Measurements from ENCODE around the gene PROCA1. TPM values are rescaled to one million over a fixed set of nuclear protein-coding genes. Genes with fewer than 3 reads are reported as not detected.
A peak's percentile ranks its signal among the peaks of the same experiment; 100 is the strongest.

The PROCA1 gene
- total and polyA plus RNA-seq, 9 of the 15 experiments (the other 6 are each of a cell fraction or from before 2014, with no cell fraction given), result 0.78 to 16.2 (median 5.6) TPM

DNA sequence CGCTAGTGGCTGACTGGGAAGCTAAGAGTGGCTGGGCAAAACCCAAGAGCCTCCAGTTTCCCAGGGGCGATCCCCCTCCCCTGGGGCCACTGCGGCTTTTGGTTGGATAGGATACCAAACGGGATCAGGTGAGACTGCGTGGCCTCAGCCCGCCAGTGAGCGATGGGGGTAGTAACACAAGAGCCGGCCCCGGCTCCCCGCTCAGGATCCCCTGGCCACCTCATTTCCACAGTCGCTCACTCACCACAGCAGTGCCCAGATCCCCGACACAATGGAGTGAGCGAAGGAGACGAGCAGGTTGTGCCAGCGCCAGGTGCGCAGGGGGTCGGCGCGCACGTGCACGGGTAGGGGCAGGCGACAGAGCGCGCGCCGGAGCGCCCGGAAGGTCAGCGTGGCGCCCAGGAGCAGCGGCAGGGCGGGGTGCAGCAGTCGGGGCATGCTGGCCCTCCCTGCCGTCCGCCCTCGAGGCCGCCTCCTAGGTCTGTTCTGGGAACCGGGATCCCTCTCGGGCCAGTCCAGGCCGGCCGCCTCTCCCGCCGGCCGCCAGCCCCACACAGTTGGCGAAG, 14.1 kb upstream of the PROCA1 start (continued):
- TF ChIP-seq CREBBP (IDR thresholded peaks at IDR 0.05; ENCODE audit: low read depth, low read length) (no peak), SRSF1 (IDR thresholded peaks at IDR 0.05; ENCODE audit: low read depth, low read length) (no peak), ELF2 (CRISPR knock-in tag; IDR thresholded peaks at IDR 0.05) (no peak; the same call in 1 of the 2 replicates), FUS (optimal IDR thresholded peaks at IDR 0.05; ENCODE audit: low read depth, low read length) (peak; percentile 97), ZNF140 (CRISPR knock-in tag; IDR thresholded peaks at IDR 0.05) (no peak), GABPB1 (CRISPR knock-in tag; IDR thresholded peaks at IDR 0.05) (peak; percentile 54; the same call in 1 of the 2 replicates), SMAD2 (IDR thresholded peaks at IDR 0.05; ENCODE audit: low read depth, low read length) (no peak), HDAC8 (tag; IDR thresholded peaks at IDR 0.05) (no peak), DMBX1 (CRISPR knock-in tag; IDR thresholded peaks at IDR 0.05; ENCODE audit: borderline replicate concordance) (0 out of 2 replicates have a peak, but pooled peaks have one; percentile 31), NCOA4 (IDR thresholded peaks at IDR 0.05; ENCODE audit: partially characterized antibody) (no peak), RBM25 (IDR thresholded peaks at IDR 0.05; ENCODE audit: low read depth, low read length, severe bottlenecking) (no peak), SP2 (IDR thresholded peaks at IDR 0.05; ENCODE audit: extremely low read depth, low read depth, low read length, poor library complexity, severe bottlenecking) (peak; percentile 3), CC2D1A (IDR thresholded peaks at IDR 0.05) (peak; percentile 76)
- TF ChIP-seq, protein P1, sequence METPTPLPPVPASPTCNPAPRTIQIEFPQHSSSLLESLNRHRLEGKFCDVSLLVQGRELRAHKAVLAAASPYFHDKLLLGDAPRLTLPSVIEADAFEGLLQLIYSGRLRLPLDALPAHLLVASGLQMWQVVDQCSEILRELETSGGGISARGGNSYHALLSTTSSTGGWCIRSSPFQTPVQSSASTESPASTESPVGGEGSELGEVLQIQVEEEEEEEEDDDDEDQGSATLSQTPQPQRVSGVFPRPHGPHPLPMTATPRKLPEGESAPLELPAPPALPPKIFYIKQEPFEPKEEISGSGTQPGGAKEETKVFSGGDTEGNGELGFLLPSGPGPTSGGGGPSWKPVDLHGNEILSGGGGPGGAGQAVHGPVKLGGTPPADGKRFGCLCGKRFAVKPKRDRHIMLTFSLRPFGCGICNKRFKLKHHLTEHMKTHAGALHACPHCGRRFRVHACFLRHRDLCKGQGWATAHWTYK (CRISPR knock-in tag; IDR thresholded peaks at IDR 0.05), result no peak; the same call in 1 of the 2 replicates
- TF ChIP-seq, protein P2, sequence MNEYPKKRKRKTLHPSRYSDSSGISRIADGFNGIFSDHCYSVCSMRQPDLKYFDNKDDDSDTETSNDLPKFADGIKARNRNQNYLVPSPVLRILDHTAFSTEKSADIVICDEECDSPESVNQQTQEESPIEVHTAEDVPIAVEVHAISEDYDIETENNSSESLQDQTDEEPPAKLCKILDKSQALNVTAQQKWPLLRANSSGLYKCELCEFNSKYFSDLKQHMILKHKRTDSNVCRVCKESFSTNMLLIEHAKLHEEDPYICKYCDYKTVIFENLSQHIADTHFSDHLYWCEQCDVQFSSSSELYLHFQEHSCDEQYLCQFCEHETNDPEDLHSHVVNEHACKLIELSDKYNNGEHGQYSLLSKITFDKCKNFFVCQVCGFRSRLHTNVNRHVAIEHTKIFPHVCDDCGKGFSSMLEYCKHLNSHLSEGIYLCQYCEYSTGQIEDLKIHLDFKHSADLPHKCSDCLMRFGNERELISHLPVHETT (CRISPR knock-in tag; conservative IDR thresholded peaks at IDR 0.05 in 1 of 2, IDR thresholded peaks at IDR 0.05 in 1 of 2), result peak in 1 of 2 experiments; percentile 60; a peak in 1 of 4 replicates
- TF ChIP-seq, protein P3, sequence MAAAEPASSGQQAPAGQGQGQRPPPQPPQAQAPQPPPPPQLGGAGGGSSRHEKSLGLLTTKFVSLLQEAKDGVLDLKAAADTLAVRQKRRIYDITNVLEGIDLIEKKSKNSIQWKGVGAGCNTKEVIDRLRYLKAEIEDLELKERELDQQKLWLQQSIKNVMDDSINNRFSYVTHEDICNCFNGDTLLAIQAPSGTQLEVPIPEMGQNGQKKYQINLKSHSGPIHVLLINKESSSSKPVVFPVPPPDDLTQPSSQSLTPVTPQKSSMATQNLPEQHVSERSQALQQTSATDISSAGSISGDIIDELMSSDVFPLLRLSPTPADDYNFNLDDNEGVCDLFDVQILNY (CRISPR knock-in tag; IDR thresholded peaks at IDR 0.05), result 0 out of 2 replicates have a peak, but pooled peaks have one; percentile 61
- TF ChIP-seq, protein P4, sequence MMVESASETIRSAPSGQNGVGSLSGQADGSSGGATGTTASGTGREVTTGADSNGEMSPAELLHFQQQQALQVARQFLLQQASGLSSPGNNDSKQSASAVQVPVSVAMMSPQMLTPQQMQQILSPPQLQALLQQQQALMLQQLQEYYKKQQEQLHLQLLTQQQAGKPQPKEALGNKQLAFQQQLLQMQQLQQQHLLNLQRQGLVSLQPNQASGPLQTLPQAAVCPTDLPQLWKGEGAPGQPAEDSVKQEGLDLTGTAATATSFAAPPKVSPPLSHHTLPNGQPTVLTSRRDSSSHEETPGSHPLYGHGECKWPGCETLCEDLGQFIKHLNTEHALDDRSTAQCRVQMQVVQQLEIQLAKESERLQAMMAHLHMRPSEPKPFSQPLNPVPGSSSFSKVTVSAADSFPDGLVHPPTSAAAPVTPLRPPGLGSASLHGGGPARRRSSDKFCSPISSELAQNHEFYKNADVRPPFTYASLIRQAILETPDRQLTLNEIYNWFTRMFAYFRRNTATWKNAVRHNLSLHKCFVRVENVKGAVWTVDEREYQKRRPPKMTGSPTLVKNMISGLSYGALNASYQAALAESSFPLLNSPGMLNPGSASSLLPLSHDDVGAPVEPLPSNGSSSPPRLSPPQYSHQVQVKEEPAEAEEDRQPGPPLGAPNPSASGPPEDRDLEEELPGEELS (CRISPR knock-in tag; IDR thresholded peaks at IDR 0.05; ENCODE audit: borderline replicate concordance), result no peak
- TF ChIP-seq, protein P5, sequence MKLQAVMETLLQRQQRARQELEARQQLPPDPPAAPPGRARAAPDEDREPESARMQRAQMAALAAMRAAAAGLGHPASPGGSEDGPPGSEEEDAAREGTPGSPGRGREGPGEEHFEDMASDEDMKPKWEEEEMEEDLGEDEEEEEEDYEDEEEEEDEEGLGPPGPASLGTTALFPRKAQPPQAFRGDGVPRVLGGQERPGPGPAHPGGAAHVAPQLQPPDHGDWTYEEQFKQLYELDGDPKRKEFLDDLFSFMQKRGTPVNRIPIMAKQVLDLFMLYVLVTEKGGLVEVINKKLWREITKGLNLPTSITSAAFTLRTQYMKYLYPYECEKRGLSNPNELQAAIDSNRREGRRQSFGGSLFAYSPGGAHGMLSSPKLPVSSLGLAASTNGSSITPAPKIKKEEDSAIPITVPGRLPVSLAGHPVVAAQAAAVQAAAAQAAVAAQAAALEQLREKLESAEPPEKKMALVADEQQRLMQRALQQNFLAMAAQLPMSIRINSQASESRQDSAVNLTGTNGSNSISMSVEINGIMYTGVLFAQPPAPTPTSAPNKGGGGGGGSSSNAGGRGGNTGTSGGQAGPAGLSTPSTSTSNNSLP (IDR thresholded peaks at IDR 0.05; ENCODE audit: borderline replicate concordance, low read depth, low read length), result no peak
- TF ChIP-seq, protein P6, sequence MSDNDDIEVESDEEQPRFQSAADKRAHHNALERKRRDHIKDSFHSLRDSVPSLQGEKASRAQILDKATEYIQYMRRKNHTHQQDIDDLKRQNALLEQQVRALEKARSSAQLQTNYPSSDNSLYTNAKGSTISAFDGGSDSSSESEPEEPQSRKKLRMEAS (CRISPR knock-in tag; IDR thresholded peaks at IDR 0.05), result peak; percentile 97
